K562 (cell line): Measurements from ENCODE around the gene C12orf43. TPM values are rescaled to one million over a fixed set of nuclear protein-coding genes. Genes with fewer than 3 reads are reported as not detected.

Experiments used
- ARID1B ChIP-seq: fragments of 450-650 bp; IDR thresholded peaks from 2 replicates; pipeline ENCODE4 v1.6.1; 2016; ENCODE audit warnings: antibody characterized with exemption, mild to moderate bottlenecking, inconsistent platforms
- CBFA2T2 ChIP-seq: fragments of 450-650 bp; conservative IDR thresholded peaks from 2 replicates; pipeline ENCODE4 v1.6.1; 2017; ENCODE audit warnings: mild to moderate bottlenecking
- CBX8 ChIP-seq: fragments of 200-600 bp; sonication (generic); IDR thresholded peaks from 2 replicates; pipeline ENCODE4 v1.6.1; 2012; ENCODE audit warnings: borderline replicate concordance, mixed run types, low read depth, mild to moderate bottlenecking, moderate library complexity, mixed read lengths, low read length, control low read depth, inconsistent platforms; ENCODE audit not compliant: poor library complexity, severe bottlenecking; ENCODE audit errors: extremely low read depth
- COPS2 ChIP-seq: fragments of 450-650 bp; conservative IDR thresholded peaks from 2 replicates; pipeline ENCODE4 v1.6.1; 2016; ENCODE audit warnings: mild to moderate bottlenecking, moderate library complexity
- DPF2 ChIP-seq: fragments of 450-650 bp; IDR thresholded peaks from 2 replicates; pipeline ENCODE4 v1.6.1; 2016
- ELF2 ChIP-seq: fragments of 250-450 bp; sonication (Bioruptor Pico); IDR thresholded peaks from 2 replicates; pipeline ENCODE4 v1.5.0; 2021; ENCODE audit warnings: mild to moderate bottlenecking
- FOXK1 ChIP-seq: sonication (generic); formaldehyde crosslinking; IDR thresholded peaks from 2 replicates; pipeline ENCODE4 v1.8.0; 2022; ENCODE audit warnings: missing genetic modification reagents, mild to moderate bottlenecking, borderline replicate concordance
- GTF2E2 ChIP-seq: fragments of 200-800 bp; sonication (Bioruptor generic); IDR thresholded peaks from 2 replicates; pipeline ENCODE4 v1.6.1; 2016; ENCODE audit warnings: missing genetic modification characterization, missing compliant biosample characterization
- HDAC6 ChIP-seq: IDR thresholded peaks from 2 replicates; pipeline ENCODE4 v1.6.1; 2012; ENCODE audit warnings: low read depth, mild to moderate bottlenecking, control low read depth, inconsistent platforms, low read length, moderate library complexity
- JUND ChIP-seq, 2 experiments: IDR thresholded peaks; 2 replicates in 1 of 2; 3 replicates in 1 of 2; pipeline ENCODE4 v1.6.1; 2011; ENCODE audit warnings: borderline replicate concordance in 2 of 2, low read depth in 2 of 2, low read length in 2 of 2, improper control_type of control experiment in 1 of 2, missing biosample characterization in 1 of 2, missing genetic modification characterization in 1 of 2, missing genetic modification reagents in 1 of 2
- MAFK ChIP-seq: IDR thresholded peaks from 2 replicates; pipeline ENCODE4 v1.6.1; 2011; ENCODE audit warnings: low read length, improper control_type of control experiment
- MCM2 ChIP-seq: fragments of 450-650 bp; IDR thresholded peaks from 2 replicates; pipeline ENCODE4 v1.6.1; 2017; ENCODE audit warnings: low read depth, mild to moderate bottlenecking
- MECOM ChIP-seq: fragments of 250-450 bp; sonication (Bioruptor Pico); IDR thresholded peaks from 2 replicates; pipeline ENCODE4 v1.8.0; 2022; ENCODE audit warnings: inconsistent platforms
- NFE2 ChIP-seq: IDR thresholded peaks from 2 replicates; pipeline ENCODE4 v1.6.1; 2014; ENCODE audit warnings: antibody characterized with exemption, low read depth
- POLR2AphosphoS5 ChIP-seq: IDR thresholded peaks from 2 replicates; pipeline ENCODE4 v1.6.1; 2011; ENCODE audit warnings: mild to moderate bottlenecking, low read depth, low read length, moderate library complexity; ENCODE audit not compliant: control insufficient read depth, insufficient read depth
- PPARD ChIP-seq: fragments of 250-450 bp; sonication (Bioruptor Pico); IDR thresholded peaks from 2 replicates; pipeline ENCODE4 v1.8.0; 2022; ENCODE audit warnings: inconsistent platforms, mild to moderate bottlenecking, moderate library complexity
- RAD21 ChIP-seq, 2 experiments: fragments of 250-450 bp in 1 of 2; fragments of 450-650 bp in 1 of 2; sonication (Bioruptor Pico) in 1 of 2; formaldehyde crosslinking in 1 of 2; IDR thresholded peaks in 1 of 2; conservative IDR thresholded peaks in 1 of 2; 2 replicates each; pipeline versions ENCODE4 v1.4.0 to v1.8.0; 2020 to 2022; ENCODE audit warnings: mild to moderate bottlenecking in 2 of 2, moderate library complexity in 1 of 2
- SAFB ChIP-seq: fragments of 200-400 bp; formaldehyde crosslinking; IDR thresholded peaks from 2 replicates; pipeline ENCODE4 v1.6.1; 2017; ENCODE audit warnings: low read depth, low read length, borderline replicate concordance
- SMARCA4 ChIP-seq: fragments of 450-650 bp; IDR thresholded peaks from 2 replicates; pipeline ENCODE4 v1.6.1; 2016
- SMARCE1 ChIP-seq: fragments of 450-650 bp; IDR thresholded peaks from 2 replicates; pipeline ENCODE4 v1.7.1; 2016; ENCODE audit warnings: mild to moderate bottlenecking
- TCF3 ChIP-seq: sonication (generic); formaldehyde crosslinking; IDR thresholded peaks from 2 replicates; pipeline ENCODE4 v1.4.0; 2020; ENCODE audit warnings: mild to moderate bottlenecking, missing genetic modification reagents
- THAP12 ChIP-seq: fragments of 250-450 bp; sonication (Bioruptor Pico); IDR thresholded peaks from 2 replicates; pipeline ENCODE4 v1.9.0; 2021; ENCODE audit warnings: mild to moderate bottlenecking, inconsistent platforms
- ZBTB2 ChIP-seq: fragments of 450-650 bp; IDR thresholded peaks from 2 replicates; pipeline ENCODE4 v1.6.1; 2016; ENCODE audit warnings: antibody characterized with exemption
- ZNF165 ChIP-seq: fragments of 250-450 bp; sonication (Bioruptor Pico); IDR thresholded peaks from 2 replicates; pipeline ENCODE4 v1.4.0; 2020; ENCODE audit warnings: borderline replicate concordance
- ZNF639 ChIP-seq, 2 experiments: fragments of 200-800 bp in 1 of 2; sonication (Bioruptor generic) in 1 of 2; sonication (generic) in 1 of 2; formaldehyde crosslinking in 1 of 2; IDR thresholded peaks in 1 of 2; conservative IDR thresholded peaks in 1 of 2; 2 replicates each; pipeline versions ENCODE4 v1.5.0 to v1.6.1; 2016 to 2020; ENCODE audit warnings: missing compliant biosample characterization in 1 of 2, missing genetic modification characterization in 1 of 2, missing genetic modification reagents in 1 of 2
- polyA plus RNA-seq, 8 experiments: library from polyadenylated mRNA; depleted of rRNA in 4 of 8; stranded (reverse) in 5 of 8; unstranded in 3 of 8; fragments of >200 nt; fragmentation: Nextera tagmentation in 2 of 8; fragmentation: Illumina TruSeq in 1 of 8; extraction: Ambion mirVana in 2 of 8; extraction: Trizol in 1 of 8; gene quantifications; 2 replicates each; pipeline versions ENCODE4 v1.2.1 to v1.2.3, GENCODE V29; 2011 to 2014; ENCODE audit warnings: inconsistent platforms in 1 of 8, missing spikeins in 1 of 8
- total RNA-seq, 7 experiments: library from RNA; depleted of rRNA in 6 of 7; stranded (reverse); fragments of >200 nt in 6 of 7; fragmentation: Illumina TruSeq in 2 of 7; extraction: Trizol in 2 of 7; gene quantifications; 2 replicates each; pipeline versions ENCODE4 v1.2.1 to v1.2.3, GENCODE V29; 2011 to 2021; ENCODE audit warnings: low replicate concordance in 1 of 7

C12orf43 gene
- total and polyA plus RNA-seq, 9 of the 15 experiments (the other 6 are each of a cell fraction or from before 2014, with no cell fraction given) = 4.3 to 22.2 (median 16.8) TPM

- TF ChIP-seq THAP12 (CRISPR knock-in tag) (no peak), ELF2 (CRISPR knock-in tag) (no peak), DPF2 (peak; percentile 20; the same call in 1 of the 2 replicates), SMARCA4 (peak; percentile 60; the same call in 1 of the 2 replicates), POLR2AphosphoS5 (no peak), NFE2 (peak; percentile 30; the same call in 1 of the 2 replicates), MECOM (CRISPR knock-in tag) (no peak), CBX8 (no peak), ZNF639 (CRISPR knock-in tag; conservative IDR thresholded peaks at IDR 0.05 in 1 of 2, IDR thresholded peaks at IDR 0.05 in 1 of 2) (no peak), RAD21 (CRISPR knock-in tag; conservative IDR thresholded peaks at IDR 0.05 in 1 of 2, IDR thresholded peaks at IDR 0.05 in 1 of 2) (no peak), ZNF165 (CRISPR knock-in tag) (no peak), ARID1B (peak; percentile 60), COPS2 (no peak), PPARD (no peak), SMARCE1 (peak; percentile 57; the same call in 1 of the 2 replicates), CBFA2T2 (peak; percentile 39), MAFK (peak; percentile 46; the same call in 1 of the 2 replicates), JUND (IDR thresholded peaks at IDR 0.05; ENCODE audit: borderline replicate concordance, low read depth, low read length) (peak; percentile 55; the same call in 1 of the 2 replicates), JUND (tag; IDR thresholded peaks at IDR 0.05; ENCODE audit: borderline replicate concordance, low read depth, low read length) (no peak), ZBTB2 (no peak), MCM2 (no peak), HDAC6 (no peak), GTF2E2 (tag) (no peak), SAFB (no peak), FOXK1 (CRISPR knock-in tag) (no peak), TCF3 (CRISPR knock-in tag) (peak; percentile 22; the same call in 1 of the 2 replicates)
These were observed 26.8 kb upstream of the C12orf43 start (continued) for GRCh38 chr12:121043067-121043466.
